Loucy (cell line): ENCODE results near the gene TIRAP.
A peak's percentile ranks its signal among the peaks of the same experiment; 100 is the strongest.

Experiments used
- H2AFZ ChIP-seq: fragments of 200-600 bp; sonication (generic); 2 replicates; pipeline ENCODE4 v1.6.0; 2016; ENCODE audit warnings: antibody characterized with exemption, mild to moderate bottlenecking, low read length, moderate library complexity
- H3F3A ChIP-seq: fragments of 200-600 bp; 2 replicates; pipeline ENCODE4 v1.6.0; 2016; ENCODE audit warnings: antibody characterized with exemption, low read depth, mild to moderate bottlenecking
- H3K27me3 ChIP-seq: fragments of 200-600 bp; sonication (generic); 2 replicates; pipeline ENCODE4 v1.6.1; 2014; ENCODE audit warnings: low read length, mild to moderate bottlenecking; ENCODE audit not compliant: insufficient read depth, poor library complexity, severe bottlenecking
- H3K36me3 ChIP-seq: fragments of 200-600 bp; sonication (generic); 2 replicates; pipeline ENCODE4 v1.6.1; 2016; ENCODE audit warnings: low read length; ENCODE audit not compliant: insufficient read depth
- H3K4me1 ChIP-seq: fragments of 200-600 bp; sonication (generic); 2 replicates; pipeline ENCODE4 v1.5.1; 2014; ENCODE audit warnings: low read length, mild to moderate bottlenecking; ENCODE audit not compliant: insufficient read depth, poor library complexity, severe bottlenecking
- H3K4me2 ChIP-seq: fragments of 200-600 bp; sonication (generic); 2 replicates; pipeline ENCODE4 v1.6.0; 2014; ENCODE audit warnings: antibody characterized with exemption, low read length, low read depth, mild to moderate bottlenecking; ENCODE audit not compliant: poor library complexity, severe bottlenecking
- H3K4me3 ChIP-seq: fragments of 200-600 bp; sonication (generic); 2 replicates; pipeline ENCODE4 v1.5.1; 2014; ENCODE audit warnings: low read length, mild to moderate bottlenecking, mixed read lengths; ENCODE audit not compliant: poor library complexity, severe bottlenecking
- H3K79me2 ChIP-seq: fragments of 200-600 bp; sonication (generic); 2 replicates; pipeline ENCODE4 v1.6.1; 2014; ENCODE audit warnings: low read length; ENCODE audit not compliant: insufficient read depth
- H3K9ac ChIP-seq: fragments of 200-600 bp; sonication (generic); 2 replicates; pipeline ENCODE4 v1.6.0; 2014; ENCODE audit warnings: mild to moderate bottlenecking, low read depth, low read length, moderate library complexity; ENCODE audit not compliant: poor library complexity, severe bottlenecking
- H3K9me2 ChIP-seq: fragments of 200-600 bp; sonication (generic); replicated peaks from 2 replicates; pipeline ENCODE4 v1.6.1; 2016; ENCODE audit warnings: low read depth, low read length, mixed read lengths
- H3K9me3 ChIP-seq: fragments of 200-600 bp; sonication (generic); 2 replicates; pipeline ENCODE4 v1.6.1; 2014; ENCODE audit warnings: mild to moderate bottlenecking, antibody characterized with exemption, low read length, low read depth; ENCODE audit not compliant: insufficient read depth
- H4K20me1 ChIP-seq: fragments of 200-600 bp; sonication (generic); 2 replicates; pipeline ENCODE4 v1.6.0; 2014; ENCODE audit warnings: antibody characterized with exemption, low read length, mild to moderate bottlenecking; ENCODE audit not compliant: insufficient read depth, poor library complexity, severe bottlenecking
- CTCF ChIP-seq: fragments of 200-600 bp; sonication (generic); conservative IDR thresholded peaks from 2 replicates; pipeline ENCODE4 v1.5.1; 2014; ENCODE audit warnings: mild to moderate bottlenecking, antibody characterized with exemption, low read length
- EZH2phosphoT487 ChIP-seq: fragments of 200-600 bp; IDR thresholded peaks from 2 replicates; pipeline ENCODE4 v1.6.1; 2018; ENCODE audit warnings: antibody characterized with exemption, mild to moderate bottlenecking, moderate library complexity, borderline replicate concordance

Gene TIRAP

GRCh38 chr11:126334659-126335462, 52.0 kb downstream of the TIRAP start:
- H3K9ac ChIP-seq: no peak overlapping the region
- H3K27me3 ChIP-seq: no peaks in the 10 kb centered on the region
- peaks cover 56% of the 10 kb centered on the region; the same call in 1 of the 2 replicates for H3K36me3 ChIP-seq
- H3K4me2 ChIP-seq: no peak overlapping the region
- H2AFZ ChIP-seq: no peak overlapping the region
- TF ChIP-seq EZH2phosphoT487 (no peak), CTCF (no peak)
- no peaks in the 10 kb centered on the region for H3K79me2 ChIP-seq
- H3K4me1 ChIP-seq: peaks cover 24% of the 10 kb centered on the region
- H3K4me3 ChIP-seq: no peak overlapping the region
- H3K9me2 ChIP-seq: no peaks in the 10 kb centered on the region
- no peaks in the 10 kb centered on the region for H3K9me3 ChIP-seq
- H3F3A ChIP-seq: no peaks in the 10 kb centered on the region
- H4K20me1 ChIP-seq: no peaks in the 10 kb centered on the region

- Histone ChIP-seq H3K9me3 (no peaks in the 10 kb centered on the region), H3K9me2 (no peaks in the 10 kb centered on the region), H3K27me3 (no peaks in the 10 kb centered on the region), H3K36me3 (peaks cover 56% of the 10 kb centered on the region; the same call in 1 of the 2 replicates), H3K4me1 (peaks cover 27% of the 10 kb centered on the region), H4K20me1 (no peaks in the 10 kb centered on the region), H3K9ac (no peak overlapping the region), H3K4me3 (no peak overlapping the region), H3K4me2 (no peak overlapping the region), H3F3A (no peaks in the 10 kb centered on the region), H3K79me2 (no peaks in the 10 kb centered on the region), H2AFZ (no peak overlapping the region)
- TF ChIP-seq CTCF: no peak
- no peak for TF ChIP-seq EZH2phosphoT487
Measured at GRCh38 chr11:126335463-126335760, 52.5 kb downstream of the TIRAP start.

GRCh38 chr11:126336138-126336541, 53.2 kb downstream of the TIRAP start:
- Histone ChIP-seq H4K20me1 (no peaks in the 10 kb centered on the region), H3F3A (no peaks in the 10 kb centered on the region), H2AFZ (no peak overlapping the region), H3K9ac (peak overlapping the region; percentile 50), H3K9me3 (no peaks in the 10 kb centered on the region), H3K4me3 (no peak overlapping the region), H3K27me3 (no peaks in the 10 kb centered on the region), H3K36me3 (peaks cover 54% of the 10 kb centered on the region; the same call in 1 of the 2 replicates), H3K4me2 (peak overlapping the region; percentile 48), H3K79me2 (no peaks in the 10 kb centered on the region), H3K4me1 (peaks cover 35% of the 10 kb centered on the region), H3K9me2 (no peaks in the 10 kb centered on the region)
- TF ChIP-seq CTCF (no peak), EZH2phosphoT487 (no peak)
